Ovary (tissue), 9 donors: Measurements from ENCODE around the gene C19orf67. TPM values are rescaled to one million over a fixed set of nuclear protein-coding genes. Genes with fewer than 3 reads are reported as not detected.

Source experiments
- DNase-seq, 5 donors: peaks; one replicate each; pipeline ENCODE4 v3.0.0-alpha.2; 2019 to 2020
- H3K27ac ChIP-seq, 2 donors: fragments of 200-600 bp; one replicate each; pipeline versions ENCODE4 v1.5.1 to v1.8.0; 2019 to 2022
- H3K27me3 ChIP-seq: fragments of 200-600 bp; one replicate; pipeline ENCODE4 v1.8.0; 2022
- H3K36me3 ChIP-seq: fragments of 200-600 bp; sonication (generic); one replicate; pipeline ENCODE4 v1.5.1; 2019
- H3K4me1 ChIP-seq: one replicate; pipeline ENCODE4 v1.8.1; 2013; ENCODE audit warnings: mild to moderate bottlenecking, moderate library complexity; ENCODE audit not compliant: insufficient read depth
- H3K4me3 ChIP-seq: fragments of 200-600 bp; sonication (generic); one replicate; pipeline ENCODE4 v1.5.1; 2017
- H3K9me3 ChIP-seq, 2 donors: fragments of 200-600 bp in 1 of 2; sonication (generic) in 1 of 2; one replicate each; pipeline versions ENCODE4 v1.5.1 to v1.8.1; 2013 to 2019; ENCODE audit warnings: mild to moderate bottlenecking in 1 of 2, moderate library complexity in 1 of 2
- CTCF ChIP-seq, 3 donors: fragments of 450-650 bp in 2 of 3; fragments of 200-600 bp in 1 of 3; IDR thresholded peaks; one replicate each; pipeline versions ENCODE4 v1.5.1 to v1.8.0; 2016 to 2022; ENCODE audit warnings: antibody characterized with exemption in 3 of 3, mild to moderate bottlenecking in 1 of 3
- EP300 ChIP-seq: sonication (generic); formaldehyde crosslinking; IDR thresholded peaks from one replicate; pipeline ENCODE4 v1.6.1; 2017; ENCODE audit warnings: antibody characterized with exemption
- POLR2A ChIP-seq: fragments of 450-650 bp; IDR thresholded peaks from one replicate; pipeline ENCODE4 v1.6.1; 2017; ENCODE audit warnings: antibody characterized with exemption, mild to moderate bottlenecking, moderate library complexity
- WGBS, 3 donors: extraction: QIAGEN DNeasy Blood & Tissue Kit in 1 of 3; methylation state at CpG; one replicate each; pipeline versions ENCODE4 v1.1.5 to v1.1.7; 2013 to 2017; 5-methylcytosine and 5-hydroxymethylcytosine counted together
- intact Hi-C, 4 donors: fragments of 100-400 bp; cut with DNase I; formaldehyde crosslinking; loops; one replicate each; pipeline versions ENCODE4 v1.11.0 to v1.15.1; 2022 to 2023
- polyA plus RNA-seq, 2 donors: library from polyadenylated mRNA; stranded (reverse); fragments of 200-250 nt in 1 of 2; fragments of 350-450 nt in 1 of 2; fragmentation: Illumina TruSeq in 1 of 2; extraction: RNeasy Lipid Tissue Mini Kit (QIAGEN cat#74804) in 1 of 2; gene quantifications; one replicate each; pipeline ENCODE4 v1.2.3, GENCODE V29; 2013 to 2014
- total RNA-seq, 7 donors: library from RNA; depleted of rRNA in 2 of 7; stranded (reverse); fragments of >200 nt in 2 of 7; fragmentation: NEBNext Ultra II Directional in 3 of 7; extraction: Animal tissue kit (Norgen Biotek cat#: 25700) in 3 of 7; gene quantifications; one replicate each; pipeline versions ENCODE4 v1.1.0 to v1.2.4, GENCODE V29; 2016 to 2023
- donor health status: DM: no; HTN: no; CAD: no; lungs with moderate emphysema.
- donor health status: DM: no; HTN: no; CAD: no.
- donor health status: Bipolar disorder and iron deficiency.
- donor health status: DM: yes; HTN: yes; CAD: no.
- donor health status: DM: no; HTN: no; CAD: no.
- donor health status: DM: yes; HTN: yes; CAD: no.

Gene C19orf67
- total and polyA plus RNA-seq, 9 donors = 0.08 TPM; not detected in 8

GRCh38 chr19:14094854-14095253, 9.3 kb upstream of the C19orf67 start:
- Histone ChIP-seq H3K4me3 (no peak overlapping the region), H3K27ac (no peak overlapping the region), H3K27me3 (no peaks in the 10 kb centered on the region), H3K9me3 (no peaks in the 10 kb centered on the region), H3K36me3 (no peaks in the 10 kb centered on the region), H3K4me1 (peaks cover 5% of the 10 kb centered on the region)
- no peak for DNase-seq
- intact Hi-C loops = no loop called here
- TF ChIP-seq CTCF (IDR thresholded peaks at IDR 0.05) (no peak), POLR2A (no peak), EP300 (no peak)
- WGBS, 3 donors = 45 to 64% (median 50%) methylated on average over 7 of the region's 7 CpGs

- intact Hi-C loops = no loop called here
- TF ChIP-seq POLR2A = no peak
- no peak for TF ChIP-seq EP300
- no peak for TF ChIP-seq CTCF (IDR thresholded peaks at IDR 0.05)
- Histone ChIP-seq H3K27ac (no peak overlapping the region), H3K4me1 (peaks cover 5% of the 10 kb centered on the region), H3K36me3 (no peaks in the 10 kb centered on the region), H3K4me3 (no peak overlapping the region), H3K9me3 (no peaks in the 10 kb centered on the region), H3K27me3 (no peaks in the 10 kb centered on the region)
- DNase-seq = no peak
- WGBS, 3 donors = 97 to 98% (median 97%) methylated on average over 9 of the region's 9 CpGs
These were observed 7.7 kb upstream of the C19orf67 start for GRCh38 chr19:14093117-14093823.

GRCh38 chr19:14091813-14092462, 6.4 kb upstream of the C19orf67 start:
- no peaks in the 10 kb centered on the region for H3K9me3 ChIP-seq
- H3K27ac ChIP-seq = peak overlapping the region; percentile 81 to 94
- TF ChIP-seq EP300 (no peak), POLR2A (no peak), CTCF (IDR thresholded peaks at IDR 0.05) (no peak)
- 7 to 10% (median 8%) methylated on average over 15 of the region's 15 CpGs for WGBS, 3 donors
- H3K36me3 ChIP-seq = no peaks in the 10 kb centered on the region
- peak overlapping the region; percentile 85 for H3K4me3 ChIP-seq
- H3K27me3 ChIP-seq = no peaks in the 10 kb centered on the region
- intact Hi-C loops = no loop called here
- H3K4me1 ChIP-seq = peaks cover 5% of the 10 kb centered on the region
- DNase-seq = peak in 2 of 5 donors; percentile 41 to 62

GRCh38 chr19:14091081-14091812, 5.7 kb upstream of the C19orf67 start:
- intact Hi-C loops = no loop called here
- peak in 1 of 5 donors; percentile 85 for DNase-seq
- peak overlapping the region; percentile 81 to 94 for H3K27ac ChIP-seq
- WGBS, 3 donors = 1% methylated on average over 26 to 72 of the region's 72 CpGs
- H3K4me3 ChIP-seq = peak overlapping the region; percentile 85
- no peaks in the 10 kb centered on the region for H3K9me3 ChIP-seq
- TF ChIP-seq CTCF (IDR thresholded peaks at IDR 0.05) (peak in 2 of 3 donors; percentile 24 to 47), EP300 (no peak), POLR2A (peak; percentile 72)
- no peaks in the 10 kb centered on the region for H3K36me3 ChIP-seq
- no peaks in the 10 kb centered on the region for H3K27me3 ChIP-seq
- peaks cover 5% of the 10 kb centered on the region for H3K4me1 ChIP-seq
